Left colon (tissue), 2 donors: ENCODE data around the gene SEPTIN14. TPM values are rescaled to one million over a fixed set of nuclear protein-coding genes. Genes with fewer than 3 reads are reported as not detected.
"Not testable (repeated sequence)": the region's sequence is repeated elsewhere in the genome, so short reads cannot be mapped to it uniquely, and the experiment has no call there.

Experiments
- ATAC-seq: fragments of 200-7000 bp; cut with Tn5 transposase; one replicate; pipeline ENCODE4 v1.9.1; 2020; ENCODE audit warnings: mild to moderate bottlenecking, moderate library complexity
- DNase-seq, 2 donors: peaks; one replicate each; pipeline ENCODE4 v3.0.0-alpha.2; 2020
- intact Hi-C, 2 donors: fragments of 100-400 bp; cut with DNase I in 1 of 2; cut with micrococcal nuclease in 1 of 2; formaldehyde crosslinking; loops; one replicate each; pipeline versions ENCODE4 v1.11.2 to v1.14.0; 2022; cut with DNase I, micrococcal nuclease
- long read RNA-seq: library from polyadenylated mRNA; unstranded; transcript quantifications from one replicate; pipeline ENCODE4 v2.0.0, GENCODE V29; 2021
- total RNA-seq, 2 donors: library from RNA; stranded (reverse); fragmentation: NEBNext Ultra II Directional; extraction: Animal tissue kit (Norgen Biotek cat#: 25700); gene quantifications; one replicate each; pipeline ENCODE4 v1.2.1, GENCODE V29; 2021
- donor health status: DM: no; HTN: no; CAD: no.
- donor health status: DM: yes; HTN: yes; CAD: no.

Gene SEPTIN14
- not detected for total RNA-seq
- long read RNA-seq, result 0 reads

GRCh38 chr7:55862652-55863051 lies at the start of gene SEPTIN14:
TSS of gene SEPTIN14 (minus strand) at chr7:55862752. CDS start at chr7:55861996, 756 bp downstream.
- intact Hi-C loops, ATAC-seq, DNase-seq: not testable (repeated sequence)

- ATAC-seq (no peak), DNase-seq (no peak)
- intact Hi-C loops, result no loop called here
These were observed 41.6 kb upstream of the SEPTIN14 start for GRCh38 chr7:55903985-55904759.

GRCh38 chr7:55901059-55901458 lies 38.5 kb upstream of the SEPTIN14 start:
- DNase-seq, ATAC-seq, intact Hi-C loops: not testable (repeated sequence)

GRCh38 chr7:55898287-55898686 lies 35.7 kb upstream of the SEPTIN14 start:
- intact Hi-C loops, result no loop called here
- DNase-seq, result no peak
- ATAC-seq, result no peak

- ATAC-seq, result no peak
- no peak for DNase-seq
- intact Hi-C loops, result no loop called here
These were observed 32.5 kb upstream of the SEPTIN14 start for GRCh38 chr7:55895021-55895420.

- intact Hi-C loops, result no loop called here
- DNase-seq, result no peak
- ATAC-seq, result no peak
These were observed 31.4 kb upstream of the SEPTIN14 start for GRCh38 chr7:55893940-55894339.

- intact Hi-C loops, result loop anchor here in 1 of 2 donors (10.0 kb wide), 1 partner anchor 66 kb away; the partner anchor contains the start of gene MRPS17
- not testable (repeated sequence) for ATAC-seq
- DNase-seq, result peak in 1 of 2 donors; percentile 7
These were observed 25.8 kb upstream of the SEPTIN14 start for GRCh38 chr7:55888378-55888777.

- ATAC-seq, result no peak
- peak in 1 of 2 donors; percentile 17 for DNase-seq
- intact Hi-C loops, result loop anchor here in 1 of 2 donors (10.0 kb wide), 1 partner anchor 67 kb away; the partner anchor contains the start of gene MRPS17
These were observed 25.3 kb upstream of the SEPTIN14 start for GRCh38 chr7:55887821-55888247.

GRCh38 chr7:55884321-55884720 lies 21.8 kb upstream of the SEPTIN14 start:
- intact Hi-C loops, result loop anchor here in 1 of 2 donors (10.0 kb wide), 1 partner anchor 70 kb away; the partner anchor contains the start of gene MRPS17
- ATAC-seq (no peak), DNase-seq (no peak)

GRCh38 chr7:55878691-55879090 lies 16.1 kb upstream of the SEPTIN14 start:
- no peak for ATAC-seq
- DNase-seq, result no peak
- intact Hi-C loops, result no loop called here

- intact Hi-C loops, result no loop called here
- ATAC-seq (no peak), DNase-seq (no peak)
These were observed 14.8 kb upstream of the SEPTIN14 start for GRCh38 chr7:55877308-55877707.

GRCh38 chr7:55873765-55874164 lies 11.2 kb upstream of the SEPTIN14 start:
- no peak for ATAC-seq
- intact Hi-C loops, result no loop called here
- no peak for DNase-seq

GRCh38 chr7:55871932-55872485 lies 9.5 kb upstream of the SEPTIN14 start:
- no peak for ATAC-seq
- intact Hi-C loops, result no loop called here
- no peak for DNase-seq

GRCh38 chr7:55868989-55869388 lies 6.4 kb upstream of the SEPTIN14 start:
- DNase-seq, intact Hi-C loops, ATAC-seq: not testable (repeated sequence)

- ATAC-seq, intact Hi-C loops, DNase-seq: not testable (repeated sequence)
These were observed 17.4 kb downstream of the SEPTIN14 start for GRCh38 chr7:55845164-55845563.

- ATAC-seq, result no peak
- intact Hi-C loops, result no loop called here
- DNase-seq, result no peak
These were observed 24.0 kb downstream of the SEPTIN14 start for GRCh38 chr7:55838595-55838994.

GRCh38 chr7:55827577-55827976 lies 35.0 kb downstream of the SEPTIN14 start:
- ATAC-seq (no peak), DNase-seq (no peak)
- intact Hi-C loops, result no loop called here

GRCh38 chr7:55818686-55819085 lies 43.9 kb downstream of the SEPTIN14 start:
- DNase-seq (no peak), ATAC-seq (no peak)
- intact Hi-C loops, result no loop called here

- intact Hi-C loops, DNase-seq, ATAC-seq: not testable (repeated sequence)
These were observed 65.3 kb downstream of the SEPTIN14 start for GRCh38 chr7:55797260-55797659.

- ATAC-seq, result no peak
- no peak for DNase-seq
- intact Hi-C loops, result no loop called here
These were observed 68.0 kb downstream of the SEPTIN14 start for GRCh38 chr7:55794527-55794926.
